CD14-positive monocyte (primary cell): ENCODE data around the gene EXT2. TPM values are rescaled to one million over a fixed set of nuclear protein-coding genes. Genes with fewer than 3 reads are reported as not detected.

ENCODE experiments used
- DNase-seq, 3 donors: peaks; one replicate each; pipeline ENCODE4 v3.0.0-alpha.2; 2011 to 2022
- H2AFZ ChIP-seq: 2 replicates; pipeline ENCODE4 v1.6.0; 2012; ENCODE audit warnings: mild to moderate bottlenecking, low read depth, low read length, inconsistent platforms; ENCODE audit not compliant: insufficient read depth, poor library complexity, severe bottlenecking
- H3K27ac ChIP-seq, 2 donors: 1 replicate in 1 of 2; 2 replicates in 1 of 2; pipeline ENCODE4 v1.5.1; 2012 to 2013; ENCODE audit warnings: low read length in 2 of 2, control low read depth in 1 of 2, inconsistent platforms in 1 of 2, low read depth in 1 of 2, mild to moderate bottlenecking in 1 of 2
- H3K27me3 ChIP-seq, 2 donors: one replicate each; pipeline versions ENCODE4 v1.6.0 to v1.6.1; 2011 to 2013; ENCODE audit warnings: low read length in 2 of 2; ENCODE audit not compliant: control insufficient read depth in 2 of 2, insufficient read depth in 2 of 2
- H3K36me3 ChIP-seq, 2 donors: replicated peaks in 1 of 2; 1 replicate in 1 of 2; 2 replicates in 1 of 2; pipeline versions ENCODE4 v1.5.1 to v1.6.1; 2012 to 2013; ENCODE audit warnings: low read length in 2 of 2, control low read depth in 1 of 2, inconsistent platforms in 1 of 2, mild to moderate bottlenecking in 1 of 2; ENCODE audit not compliant: insufficient read depth in 2 of 2, control insufficient read depth in 1 of 2
- H3K4me1 ChIP-seq, 2 donors: 1 replicate in 1 of 2; 2 replicates in 1 of 2; pipeline versions ENCODE4 v1.5.1 to v1.6.1; 2012 to 2013; ENCODE audit warnings: low read length in 2 of 2, control low read depth in 1 of 2, inconsistent platforms in 1 of 2, mild to moderate bottlenecking in 1 of 2, moderate library complexity in 1 of 2; ENCODE audit not compliant: insufficient read depth in 2 of 2, control insufficient read depth in 1 of 2
- H3K4me2 ChIP-seq: replicated peaks from 2 replicates; pipeline ENCODE3; 2012; ENCODE audit warnings: low read length, moderate library complexity, mild to moderate bottlenecking; ENCODE audit not compliant: poor library complexity, severe bottlenecking; ENCODE audit errors: extremely low read depth
- H3K4me3 ChIP-seq, 3 experiments: fragments of 200-600 bp in 1 of 3; sonication (generic) in 1 of 3; replicated peaks in 1 of 3; 1 replicate in 2 of 3; 2 replicates in 1 of 3; pipeline ENCODE4 v1.5.1; 2011 to 2013; ENCODE audit warnings: low read length in 3 of 3, mild to moderate bottlenecking in 3 of 3, control low read depth in 2 of 3, low read depth in 2 of 3, inconsistent platforms in 1 of 3, moderate library complexity in 1 of 3
- H3K79me2 ChIP-seq: 2 replicates; pipeline ENCODE4 v1.6.0; 2012; ENCODE audit warnings: mild to moderate bottlenecking, control low read depth, inconsistent platforms, low read length, moderate library complexity; ENCODE audit not compliant: insufficient read depth
- H3K9ac ChIP-seq: 2 replicates; pipeline ENCODE4 v1.6.0; 2017; ENCODE audit warnings: low read length, mild to moderate bottlenecking; ENCODE audit not compliant: insufficient read depth, poor library complexity, severe bottlenecking
- H3K9me3 ChIP-seq, 2 donors: replicated peaks in 1 of 2; 1 replicate in 1 of 2; 2 replicates in 1 of 2; pipeline versions ENCODE4 v1.5.1 to v1.6.1; 2012 to 2013; ENCODE audit warnings: low read length in 2 of 2, control low read depth in 1 of 2; ENCODE audit not compliant: control insufficient read depth in 1 of 2, insufficient read depth in 1 of 2
- H4K20me1 ChIP-seq: 2 replicates; pipeline ENCODE4 v1.6.0; 2012; ENCODE audit warnings: mild to moderate bottlenecking, low read length, control low read depth, moderate library complexity; ENCODE audit not compliant: insufficient read depth
- H3K27ac Mint-ChIP-seq, 7 donors: one replicate each; pipeline ENCODE4 v1.8.0; 2020; ENCODE audit warnings: mild to moderate bottlenecking in 7 of 7, mixed read lengths in 7 of 7, moderate library complexity in 6 of 7, inconsistent platforms in 2 of 7
- H3K27me3 Mint-ChIP-seq, 3 donors: one replicate each; pipeline ENCODE4 v1.8.0; 2021 to 2022; ENCODE audit warnings: low read depth in 3 of 3, mild to moderate bottlenecking in 3 of 3, mixed read lengths in 3 of 3, moderate library complexity in 3 of 3, inconsistent platforms in 1 of 3
- H3K36me3 Mint-ChIP-seq, 2 donors: one replicate each; pipeline ENCODE4 v1.8.0; 2020; ENCODE audit warnings: mixed read lengths in 2 of 2, inconsistent platforms in 1 of 2, mild to moderate bottlenecking in 1 of 2
- H3K4me1 Mint-ChIP-seq: one replicate; pipeline ENCODE4 v1.8.0; 2020; ENCODE audit warnings: mild to moderate bottlenecking, mixed read lengths
- H3K4me3 Mint-ChIP-seq, 2 donors: one replicate each; pipeline ENCODE4 v1.8.0; 2020; ENCODE audit warnings: mild to moderate bottlenecking in 2 of 2, mixed read lengths in 2 of 2, moderate library complexity in 1 of 2
- H3K9me3 Mint-ChIP-seq, 7 donors: one replicate each; pipeline ENCODE4 v1.8.0; 2020 to 2022; ENCODE audit warnings: mixed read lengths in 7 of 7, mild to moderate bottlenecking in 6 of 7, moderate library complexity in 6 of 7, inconsistent platforms in 2 of 7
- WGBS: methylation state at CpG from one replicate; pipeline ENCODE4 v1.1.5; 2013; ENCODE audit warnings: missing lambda C conversion rate; ENCODE audit not compliant: insufficient coverage; 5-methylcytosine and 5-hydroxymethylcytosine counted together
- intact Hi-C, 2 donors: fragments of 100-400 bp; cut with micrococcal nuclease; formaldehyde crosslinking; loops; one replicate each; pipeline versions ENCODE4 v1.15.0 to v1.15.1; 2023
- polyA plus RNA-seq, 3 donors: library from polyadenylated mRNA; depleted of rRNA in 1 of 3; unstranded in 2 of 3; stranded (reverse) in 1 of 3; fragments of 300-500 nt in 2 of 3; fragments of >200 nt in 1 of 3; fragmentation: Illumina TruSeq in 2 of 3; gene quantifications; 1 replicate in 2 of 3; 2 replicates in 1 of 3; pipeline ENCODE4 v1.2.3, GENCODE V29; 2012 to 2021
- TF ChIP-seq, protein P1 (sequence below): fragments of 200-600 bp; IDR thresholded peaks from one replicate; pipeline ENCODE4 v1.8.0; 2022; ENCODE audit warnings: antibody characterized with exemption, mild to moderate bottlenecking

EXT2 gene
- polyA plus RNA-seq, 3 donors: 17.2 to 41.1 (median 34.2) TPM

DNA sequence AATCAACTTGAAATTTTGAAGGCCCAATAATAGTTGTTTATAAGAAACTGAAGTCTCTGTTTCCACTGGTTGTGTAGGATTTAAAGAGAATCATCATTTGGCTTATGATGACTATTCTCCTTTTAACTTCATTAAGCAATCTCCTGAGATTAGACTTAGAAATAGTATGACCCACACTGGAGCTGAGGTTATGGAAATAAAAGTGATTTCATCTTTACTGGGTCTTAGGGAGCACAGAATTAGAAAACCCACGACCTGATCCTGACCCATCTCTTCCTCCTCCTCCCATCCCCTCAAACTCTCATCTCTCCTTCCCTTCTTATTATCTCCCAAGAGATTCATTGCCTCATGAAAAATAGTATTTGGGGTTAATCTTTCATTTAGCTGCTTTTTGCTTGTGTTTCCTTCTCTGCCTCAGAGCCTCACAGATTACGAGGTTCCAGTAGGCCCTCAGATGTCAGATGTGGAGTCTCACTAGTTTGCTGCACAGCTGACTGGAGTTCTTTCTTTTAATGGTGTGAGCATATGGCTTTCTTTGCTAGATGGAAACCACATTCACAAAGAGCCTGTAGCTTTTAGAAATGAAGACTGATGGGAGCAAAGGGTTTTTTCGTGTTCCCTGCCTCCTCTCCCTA is 129.5 kb downstream of the EXT2 start:
- Mint-ChIP-seq H3K27me3 (no peaks in the 10 kb centered on the region), H3K4me3 (no peak overlapping the region), H3K27ac (peak overlapping the region in 1 of 7 donors; percentile 19), H3K9me3 (no peaks in the 10 kb centered on the region), H3K36me3 (peaks cover 3 to 9% of the 10 kb centered on the region in 2 donors), H3K4me1 (peaks cover 2% of the 10 kb centered on the region)
- H4K20me1 ChIP-seq: no peaks in the 10 kb centered on the region
- H3K36me3 ChIP-seq: no peaks in the 10 kb centered on the region
- no peaks in the 10 kb centered on the region for H3K27me3 ChIP-seq
- H3K9me3 ChIP-seq: no peaks in the 10 kb centered on the region
- 100% methylated on average over 1 of the region's 3 CpGs for WGBS
- no peak for DNase-seq
- H3K27ac ChIP-seq: no peak overlapping the region
- no peak overlapping the region for H3K4me3 ChIP-seq
- no peak overlapping the region for H3K9ac ChIP-seq
- H3K4me2 ChIP-seq: no peak overlapping the region
- no peaks in the 10 kb centered on the region for H3K4me1 ChIP-seq
- H3K79me2 ChIP-seq: no peaks in the 10 kb centered on the region
- TF ChIP-seq, protein P1, sequence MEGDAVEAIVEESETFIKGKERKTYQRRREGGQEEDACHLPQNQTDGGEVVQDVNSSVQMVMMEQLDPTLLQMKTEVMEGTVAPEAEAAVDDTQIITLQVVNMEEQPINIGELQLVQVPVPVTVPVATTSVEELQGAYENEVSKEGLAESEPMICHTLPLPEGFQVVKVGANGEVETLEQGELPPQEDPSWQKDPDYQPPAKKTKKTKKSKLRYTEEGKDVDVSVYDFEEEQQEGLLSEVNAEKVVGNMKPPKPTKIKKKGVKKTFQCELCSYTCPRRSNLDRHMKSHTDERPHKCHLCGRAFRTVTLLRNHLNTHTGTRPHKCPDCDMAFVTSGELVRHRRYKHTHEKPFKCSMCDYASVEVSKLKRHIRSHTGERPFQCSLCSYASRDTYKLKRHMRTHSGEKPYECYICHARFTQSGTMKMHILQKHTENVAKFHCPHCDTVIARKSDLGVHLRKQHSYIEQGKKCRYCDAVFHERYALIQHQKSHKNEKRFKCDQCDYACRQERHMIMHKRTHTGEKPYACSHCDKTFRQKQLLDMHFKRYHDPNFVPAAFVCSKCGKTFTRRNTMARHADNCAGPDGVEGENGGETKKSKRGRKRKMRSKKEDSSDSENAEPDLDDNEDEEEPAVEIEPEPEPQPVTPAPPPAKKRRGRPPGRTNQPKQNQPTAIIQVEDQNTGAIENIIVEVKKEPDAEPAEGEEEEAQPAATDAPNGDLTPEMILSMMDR: no peak
- intact Hi-C loops: no loop called here
- no peak overlapping the region for H2AFZ ChIP-seq

DNA sequence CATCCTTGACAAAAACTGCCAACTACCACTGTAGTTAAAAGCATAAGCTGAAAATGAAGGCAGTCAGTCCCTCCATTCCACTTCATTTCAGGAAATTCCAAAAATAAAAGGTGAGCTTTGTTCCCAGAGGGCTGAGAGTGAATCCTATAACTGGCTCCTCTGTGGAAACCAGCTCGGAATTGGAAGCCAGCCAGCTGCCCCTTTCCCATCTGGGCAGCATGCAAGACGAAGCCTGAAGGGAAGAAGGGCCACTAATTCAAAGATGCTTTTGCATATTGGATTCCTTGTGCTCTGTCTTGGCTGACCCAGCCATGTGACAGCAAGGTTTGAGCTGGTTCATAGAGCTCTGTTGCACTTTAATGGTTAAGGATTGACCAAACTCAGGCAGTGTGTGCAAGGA is 131.0 kb downstream of the EXT2 start:
- H3K4me3 Mint-ChIP-seq: no peak overlapping the region

More for the DNA sequence above, 131.0 kb downstream of the EXT2 start:
- Histone ChIP-seq H4K20me1 (no peaks in the 10 kb centered on the region), H3K27ac (no peak overlapping the region), H2AFZ (no peak overlapping the region), H3K27me3 (no peaks in the 10 kb centered on the region), H3K4me2 (no peak overlapping the region), H3K9ac (no peak overlapping the region), H3K36me3 (no peaks in the 10 kb centered on the region), H3K79me2 (no peaks in the 10 kb centered on the region), H3K4me3 (no peak overlapping the region), H3K4me1 (no peaks in the 10 kb centered on the region), H3K9me3 (no peaks in the 10 kb centered on the region)
- TF ChIP-seq, protein P1: no peak
- Mint-ChIP-seq H3K27me3 (no peaks in the 10 kb centered on the region), H3K36me3 (peaks cover 3 to 5% of the 10 kb centered on the region in 2 donors), H3K27ac (no peak overlapping the region), H3K4me1 (peaks cover 2% of the 10 kb centered on the region), H3K9me3 (peaks cover 0 to 1% (median 0%) of the 10 kb centered on the region in 7 donors)
- 97% methylated on average over 2 of the region's 2 CpGs for WGBS
- intact Hi-C loops: no loop called here
- no peak for DNase-seq
